ENCODE measurements around the gene RNF44.

GRCh38 chr5:176561259-176561658 is 24.1 kb upstream of the RNF44 start:
- TF ChIP-seq, protein P1, sequence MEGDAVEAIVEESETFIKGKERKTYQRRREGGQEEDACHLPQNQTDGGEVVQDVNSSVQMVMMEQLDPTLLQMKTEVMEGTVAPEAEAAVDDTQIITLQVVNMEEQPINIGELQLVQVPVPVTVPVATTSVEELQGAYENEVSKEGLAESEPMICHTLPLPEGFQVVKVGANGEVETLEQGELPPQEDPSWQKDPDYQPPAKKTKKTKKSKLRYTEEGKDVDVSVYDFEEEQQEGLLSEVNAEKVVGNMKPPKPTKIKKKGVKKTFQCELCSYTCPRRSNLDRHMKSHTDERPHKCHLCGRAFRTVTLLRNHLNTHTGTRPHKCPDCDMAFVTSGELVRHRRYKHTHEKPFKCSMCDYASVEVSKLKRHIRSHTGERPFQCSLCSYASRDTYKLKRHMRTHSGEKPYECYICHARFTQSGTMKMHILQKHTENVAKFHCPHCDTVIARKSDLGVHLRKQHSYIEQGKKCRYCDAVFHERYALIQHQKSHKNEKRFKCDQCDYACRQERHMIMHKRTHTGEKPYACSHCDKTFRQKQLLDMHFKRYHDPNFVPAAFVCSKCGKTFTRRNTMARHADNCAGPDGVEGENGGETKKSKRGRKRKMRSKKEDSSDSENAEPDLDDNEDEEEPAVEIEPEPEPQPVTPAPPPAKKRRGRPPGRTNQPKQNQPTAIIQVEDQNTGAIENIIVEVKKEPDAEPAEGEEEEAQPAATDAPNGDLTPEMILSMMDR (IDR thresholded peaks at IDR 0.05), result no peak
- no peak for TF ChIP-seq POLR2A (IDR thresholded peaks at IDR 0.05)
